SK-N-SH treated with all-trans-retinoic acid at 6 μM for 48 hours (cell line): ENCODE data around the gene HES4.

Experiments used
- ATAC-seq: fragments of 200-7000 bp; cut with Tn5 transposase; 3 replicates; pipeline ENCODE4 v1.9.1; 2020; ENCODE audit warnings: mild to moderate bottlenecking, moderate library complexity
- ARNTL ChIP-seq: fragments of 450-650 bp; formaldehyde crosslinking; IDR thresholded peaks from 2 replicates; pipeline ENCODE4 v1.5.0; 2020; ENCODE audit warnings: low read depth, mild to moderate bottlenecking, moderate library complexity, borderline replicate concordance
- BACH2 ChIP-seq: fragments of 250-450 bp; sonication (Bioruptor Pico); IDR thresholded peaks from 2 replicates; pipeline ENCODE4 v1.9.0; 2021; ENCODE audit warnings: mild to moderate bottlenecking, borderline replicate concordance
- CSDC2 ChIP-seq: fragments of 250-450 bp; sonication (Bioruptor Pico); IDR thresholded peaks from 2 replicates; pipeline ENCODE4 v1.5.0; 2020; ENCODE audit warnings: mild to moderate bottlenecking, moderate library complexity
- CSRNP3 ChIP-seq: fragments of 250-450 bp; sonication (Bioruptor Pico); IDR thresholded peaks from 2 replicates; pipeline ENCODE4 v1.5.1; 2021; ENCODE audit warnings: mild to moderate bottlenecking, moderate library complexity
- ESRRG ChIP-seq: fragments of 250-450 bp; sonication (Bioruptor Pico); IDR thresholded peaks from 2 replicates; pipeline ENCODE4 v1.6.1; 2021; ENCODE audit warnings: mild to moderate bottlenecking
- GLIS3 ChIP-seq: fragments of 250-450 bp; sonication (Bioruptor Pico); IDR thresholded peaks from 2 replicates; pipeline ENCODE4 v1.5.0; 2020; ENCODE audit warnings: mild to moderate bottlenecking, moderate library complexity
- OSR1 ChIP-seq: fragments of 250-450 bp; sonication (Bioruptor Pico); IDR thresholded peaks from 2 replicates; pipeline ENCODE4 v1.8.0; 2022; ENCODE audit warnings: moderate library complexity, mild to moderate bottlenecking, inconsistent platforms
- PATZ1 ChIP-seq: fragments of 250-450 bp; sonication (Bioruptor Pico); IDR thresholded peaks from 2 replicates; pipeline ENCODE4 v1.8.0; 2020; ENCODE audit warnings: mild to moderate bottlenecking, moderate library complexity, borderline replicate concordance
- POU6F1 ChIP-seq: fragments of 250-450 bp; sonication (Bioruptor Pico); IDR thresholded peaks from 2 replicates; pipeline ENCODE4 v1.8.0; 2021; ENCODE audit warnings: low read depth, mild to moderate bottlenecking, moderate library complexity, borderline replicate concordance
- PPARA ChIP-seq: fragments of 250-450 bp; sonication (Bioruptor Pico); IDR thresholded peaks from 2 replicates; pipeline ENCODE4 v1.5.0; 2020; ENCODE audit warnings: mild to moderate bottlenecking, borderline replicate concordance
- RARB ChIP-seq: fragments of 250-450 bp; sonication (Bioruptor Pico); IDR thresholded peaks from 2 replicates; pipeline ENCODE4 v1.8.0; 2021; ENCODE audit warnings: mild to moderate bottlenecking, moderate library complexity
- SNAI2 ChIP-seq: fragments of 250-450 bp; sonication (Bioruptor Pico); IDR thresholded peaks from 2 replicates; pipeline ENCODE4 v1.5.0; 2020; ENCODE audit warnings: mild to moderate bottlenecking, moderate library complexity
- TCF4 ChIP-seq: fragments of 250-450 bp; sonication (Bioruptor Pico); IDR thresholded peaks from 2 replicates; pipeline ENCODE4 v1.8.0; 2021; ENCODE audit warnings: mild to moderate bottlenecking, moderate library complexity, borderline replicate concordance
- TOX ChIP-seq: fragments of 250-450 bp; sonication (Bioruptor Pico); IDR thresholded peaks from 2 replicates; pipeline ENCODE4 v1.8.0; 2021; ENCODE audit warnings: mild to moderate bottlenecking, moderate library complexity, borderline replicate concordance
- TSHZ2 ChIP-seq: fragments of 250-450 bp; sonication (Bioruptor Pico); IDR thresholded peaks from 2 replicates; pipeline ENCODE4 v1.5.0; 2020; ENCODE audit warnings: mild to moderate bottlenecking, moderate library complexity
- ZFP3 ChIP-seq: fragments of 250-450 bp; sonication (Bioruptor Pico); IDR thresholded peaks from 2 replicates; pipeline ENCODE4 v1.5.0; 2020; ENCODE audit warnings: mild to moderate bottlenecking, moderate library complexity
- ZFP30 ChIP-seq: fragments of 450-650 bp; formaldehyde crosslinking; IDR thresholded peaks from 2 replicates; pipeline ENCODE4 v1.5.0; 2022; ENCODE audit warnings: mild to moderate bottlenecking, moderate library complexity
- ZNF565 ChIP-seq: fragments of 450-650 bp; formaldehyde crosslinking; conservative IDR thresholded peaks from 2 replicates; pipeline ENCODE4 v1.5.0; 2020; ENCODE audit warnings: low read depth, mild to moderate bottlenecking, moderate library complexity
- ZNF70 ChIP-seq: fragments of 450-650 bp; formaldehyde crosslinking; IDR thresholded peaks from 2 replicates; pipeline ENCODE4 v1.5.0; 2020; ENCODE audit warnings: mild to moderate bottlenecking, moderate library complexity
- TF ChIP-seq, protein P1 (sequence below): fragments of 250-450 bp; sonication (Bioruptor Pico); IDR thresholded peaks from 2 replicates; pipeline ENCODE4 v1.5.1; 2020; ENCODE audit warnings: low read depth, mild to moderate bottlenecking, moderate library complexity

HES4 gene

GRCh38 chr1:1006305-1007159 is 6.6 kb upstream of the HES4 start:
- ATAC-seq, result no peak
- TF ChIP-seq ESRRG (CRISPR knock-in tag), result no peak
- TF ChIP-seq POU6F1, result no peak
- TF ChIP-seq ZNF565, result no peak
- TF ChIP-seq ZFP3, result no peak
- TF ChIP-seq TOX (CRISPR knock-in tag), result no peak
- no peak for TF ChIP-seq SNAI2
- TF ChIP-seq OSR1 (CRISPR knock-in tag), result no peak
- no peak for TF ChIP-seq CSDC2 (CRISPR knock-in tag)
- TF ChIP-seq RARB (CRISPR knock-in tag), result no peak
- TF ChIP-seq ARNTL, result no peak
- TF ChIP-seq ZNF70 (CRISPR knock-in tag), result no peak
- TF ChIP-seq, protein P1, sequence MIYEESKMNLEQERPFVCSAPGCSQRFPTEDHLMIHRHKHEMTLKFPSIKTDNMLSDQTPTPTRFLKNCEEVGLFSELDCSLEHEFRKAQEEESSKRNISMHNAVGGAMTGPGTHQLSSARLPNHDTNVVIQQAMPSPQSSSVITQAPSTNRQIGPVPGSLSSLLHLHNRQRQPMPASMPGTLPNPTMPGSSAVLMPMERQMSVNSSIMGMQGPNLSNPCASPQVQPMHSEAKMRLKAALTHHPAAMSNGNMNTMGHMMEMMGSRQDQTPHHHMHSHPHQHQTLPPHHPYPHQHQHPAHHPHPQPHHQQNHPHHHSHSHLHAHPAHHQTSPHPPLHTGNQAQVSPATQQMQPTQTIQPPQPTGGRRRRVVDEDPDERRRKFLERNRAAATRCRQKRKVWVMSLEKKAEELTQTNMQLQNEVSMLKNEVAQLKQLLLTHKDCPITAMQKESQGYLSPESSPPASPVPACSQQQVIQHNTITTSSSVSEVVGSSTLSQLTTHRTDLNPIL (CRISPR knock-in tag), result no peak
- no peak for TF ChIP-seq BACH2 (CRISPR knock-in tag)
- no peak for TF ChIP-seq TCF4
- no peak for TF ChIP-seq GLIS3
- no peak for TF ChIP-seq PPARA (CRISPR knock-in tag)
- TF ChIP-seq ZFP30 (CRISPR knock-in tag), result no peak

GRCh38 chr1:1005774-1006304 is 5.9 kb upstream of the HES4 start:
- TF ChIP-seq ZFP30 (CRISPR knock-in tag), result no peak
- TF ChIP-seq ZFP3, result no peak
- no peak for TF ChIP-seq CSRNP3
- TF ChIP-seq PATZ1 (CRISPR knock-in tag), result no peak
- TF ChIP-seq BACH2 (CRISPR knock-in tag), result no peak
- TF ChIP-seq TOX (CRISPR knock-in tag), result no peak
- no peak for TF ChIP-seq TSHZ2 (CRISPR knock-in tag)
- no peak for TF ChIP-seq POU6F1
- TF ChIP-seq, all 23 proteins: peak for 0
- no peak for ATAC-seq
